GM18511 (cell line): ENCODE measurements around the gene CASZ1.

ENCODE experiments used
- ATAC-seq: cut with Tn5 transposase; IDR thresholded peaks from one replicate; pipeline ENCODE4 v1.9.1; 2021; ENCODE audit warnings: mild to moderate bottlenecking, moderate library complexity; ENCODE audit not compliant: unreplicated experiment

The CASZ1 gene

GRCh38 chr1:10733474-10734366 lies 62.7 kb downstream of the CASZ1 start:
- no peak for ATAC-seq

DNA sequence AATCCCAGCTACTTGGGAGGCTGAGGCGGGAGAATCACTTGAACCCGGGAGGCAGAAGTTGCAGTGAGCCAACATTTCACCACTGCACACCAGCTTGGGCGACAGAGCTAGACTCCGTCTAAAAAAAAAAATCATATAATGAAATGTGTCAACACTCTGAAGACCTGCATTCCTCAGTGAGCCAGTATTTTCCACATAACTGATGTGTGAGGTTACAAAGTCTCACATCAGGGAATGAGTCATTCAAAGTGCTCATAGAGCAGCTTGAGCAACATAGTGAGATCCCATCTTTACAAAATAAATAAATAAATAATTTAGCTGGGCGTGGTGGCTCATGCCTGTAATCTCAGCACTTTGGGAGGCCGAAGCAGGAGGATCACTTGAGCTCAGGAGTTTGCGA lies 65.5 kb downstream of the CASZ1 start:
- no peak for ATAC-seq

- ATAC-seq, result no peak
Observed at GRCh38 chr1:10728595-10729410, 67.6 kb downstream of the CASZ1 start.

DNA sequence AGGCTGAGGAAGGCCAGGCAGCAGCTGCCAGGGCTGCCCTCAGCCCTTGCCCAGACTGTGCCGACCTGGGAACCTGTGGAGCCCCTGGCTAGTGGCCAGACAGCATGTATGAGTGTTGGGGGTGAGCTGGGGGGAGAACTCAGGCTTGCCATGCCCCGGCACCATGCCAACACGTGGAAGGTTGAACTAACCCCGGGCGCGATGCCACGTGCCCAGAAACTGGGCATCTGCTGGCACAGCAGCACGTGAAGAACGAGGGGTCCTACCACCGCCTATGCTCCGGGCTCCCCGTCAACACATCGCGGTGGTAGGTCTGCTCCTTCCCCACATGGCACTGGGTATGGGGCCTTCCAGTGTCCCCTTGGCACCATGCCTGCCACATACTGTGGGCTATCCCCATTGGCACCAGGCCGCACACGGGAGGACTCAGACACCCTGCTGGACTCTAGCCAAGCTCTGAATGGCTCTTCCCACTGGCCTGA lies 68.7 kb downstream of the CASZ1 start:
- ATAC-seq, result no peak

DNA sequence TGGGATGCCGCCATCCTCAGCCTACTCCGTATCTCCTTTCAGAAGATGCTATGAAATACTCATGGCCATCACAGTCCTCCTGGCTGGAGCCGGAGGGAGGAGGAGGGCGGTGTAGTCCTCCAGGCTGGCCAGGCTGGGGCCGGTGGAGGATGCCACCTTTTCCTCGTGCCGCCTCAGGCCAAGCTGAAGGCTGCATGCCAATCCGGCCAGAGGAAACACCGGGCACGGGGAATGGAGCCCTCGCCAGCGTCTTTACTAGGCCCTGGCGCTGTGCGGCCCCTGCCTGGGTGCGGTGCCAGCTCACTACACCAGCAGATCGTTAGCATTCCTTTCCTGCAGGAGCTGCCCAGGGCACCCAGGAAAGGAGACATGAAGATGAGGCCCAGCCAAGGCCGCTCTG lies 70.1 kb downstream of the CASZ1 start:
- ATAC-seq, result no peak

DNA sequence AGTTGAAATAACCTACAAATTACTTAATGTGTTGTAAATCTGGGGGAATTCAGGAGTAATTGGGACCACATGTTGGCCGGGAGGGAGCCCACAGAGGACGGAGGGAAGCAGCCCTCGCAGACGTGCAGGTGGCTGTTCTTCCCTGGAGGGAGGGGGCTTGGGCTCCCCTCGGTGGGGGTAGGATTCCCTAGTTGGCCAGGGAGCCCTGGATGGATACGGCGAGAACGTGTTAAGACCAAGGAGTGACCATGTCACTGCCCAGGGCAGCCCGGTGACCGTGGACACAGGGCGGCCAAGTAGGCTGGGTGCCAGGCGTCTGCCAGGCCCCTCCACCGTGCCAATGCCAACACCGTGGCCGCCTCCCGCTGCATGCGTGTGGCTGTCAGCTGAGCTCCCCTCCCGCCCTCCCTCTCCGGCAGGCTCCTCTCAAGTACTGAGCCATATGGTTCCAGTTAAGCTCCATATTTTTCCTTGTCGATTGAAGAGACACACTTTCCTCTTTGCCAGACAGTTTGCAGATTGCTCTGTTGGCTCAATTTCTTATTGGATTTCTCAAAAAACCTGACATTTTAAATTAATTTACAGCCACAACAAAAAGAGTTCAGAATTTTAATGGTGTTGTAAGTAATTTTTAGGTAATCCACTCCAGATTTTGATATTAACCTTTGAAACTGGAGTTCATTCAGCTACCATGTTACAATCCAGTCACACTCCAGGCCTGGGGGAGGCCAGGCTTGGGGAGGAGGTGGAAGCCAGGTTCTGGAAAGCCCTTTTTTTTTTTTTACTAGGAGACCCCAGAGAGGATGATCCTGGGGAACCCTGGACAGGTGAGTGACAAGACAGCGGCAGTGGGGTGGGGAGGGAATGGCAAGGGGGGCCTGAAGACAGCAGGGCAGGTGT lies 71.2 kb downstream of the CASZ1 start:
- no peak for ATAC-seq

DNA sequence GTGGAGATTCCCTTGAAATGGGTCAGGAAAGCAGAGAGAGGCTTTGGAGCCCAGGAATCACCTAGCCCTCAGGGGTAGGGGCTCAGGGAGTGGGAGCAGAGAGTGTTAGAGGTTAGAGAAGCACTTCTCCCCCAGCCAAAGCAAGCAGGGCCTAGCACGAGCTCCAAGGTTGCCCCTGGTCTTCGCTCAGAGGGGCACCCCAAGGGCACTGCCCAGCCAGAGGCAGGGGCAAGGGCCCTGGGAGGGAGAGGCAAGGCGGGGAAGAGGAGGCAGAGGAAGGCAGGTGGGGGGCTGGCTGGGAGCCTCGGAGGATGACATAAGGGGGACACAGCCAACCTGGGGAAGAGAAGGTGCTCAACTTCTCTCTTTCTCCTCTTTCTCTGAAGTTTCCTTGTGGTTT lies 71.9 kb downstream of the CASZ1 start:
- no peak for ATAC-seq

DNA sequence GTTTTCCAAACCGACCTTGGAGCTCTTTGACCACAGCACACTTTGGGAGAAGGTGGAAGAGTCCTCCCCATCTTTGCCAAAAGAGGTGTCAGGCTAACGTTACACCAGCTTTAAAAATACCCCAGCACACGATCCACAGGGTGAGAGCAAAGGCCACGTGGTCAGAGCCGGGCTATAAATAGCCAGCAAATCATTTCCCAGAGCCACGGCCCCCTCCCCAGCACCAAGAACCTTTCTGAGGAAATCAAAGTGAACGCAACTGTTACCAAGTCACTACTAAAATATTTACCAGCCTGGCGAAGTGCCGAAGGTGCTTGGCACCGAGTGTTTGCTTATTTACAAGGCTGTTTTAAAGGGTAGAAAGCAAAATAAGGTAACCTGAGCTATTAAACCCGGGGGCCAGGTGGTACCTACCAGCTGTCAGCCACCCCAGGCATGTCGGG lies 72.4 kb downstream of the CASZ1 start:
- ATAC-seq, result no peak

- ATAC-seq, result no peak
Observed at GRCh38 chr1:10723317-10723716, 73.1 kb downstream of the CASZ1 start.

- no peak for ATAC-seq
Observed at GRCh38 chr1:10722803-10723202, 73.6 kb downstream of the CASZ1 start.

GRCh38 chr1:10721381-10722321 lies 74.8 kb downstream of the CASZ1 start:
- no peak for ATAC-seq

GRCh38 chr1:10720635-10721034 lies 75.8 kb downstream of the CASZ1 start:
- ATAC-seq, result no peak

DNA sequence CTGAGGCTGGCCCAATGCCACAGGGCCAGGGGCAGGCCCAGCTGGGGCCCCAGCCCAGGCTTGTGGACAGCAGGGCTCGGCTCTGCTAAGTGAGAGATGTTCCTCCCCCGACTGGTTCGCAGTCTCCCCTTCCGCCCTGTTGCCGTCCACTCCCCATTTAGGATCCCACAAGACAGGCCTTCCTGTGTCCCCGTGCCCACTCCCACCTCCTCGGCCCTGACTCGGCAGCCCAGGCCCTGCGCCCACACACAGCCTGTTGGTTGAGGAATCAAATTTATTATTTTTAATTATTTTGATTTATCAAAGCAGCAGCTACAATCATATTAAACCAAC lies 78.4 kb downstream of the CASZ1 start:
- no peak for ATAC-seq

DNA sequence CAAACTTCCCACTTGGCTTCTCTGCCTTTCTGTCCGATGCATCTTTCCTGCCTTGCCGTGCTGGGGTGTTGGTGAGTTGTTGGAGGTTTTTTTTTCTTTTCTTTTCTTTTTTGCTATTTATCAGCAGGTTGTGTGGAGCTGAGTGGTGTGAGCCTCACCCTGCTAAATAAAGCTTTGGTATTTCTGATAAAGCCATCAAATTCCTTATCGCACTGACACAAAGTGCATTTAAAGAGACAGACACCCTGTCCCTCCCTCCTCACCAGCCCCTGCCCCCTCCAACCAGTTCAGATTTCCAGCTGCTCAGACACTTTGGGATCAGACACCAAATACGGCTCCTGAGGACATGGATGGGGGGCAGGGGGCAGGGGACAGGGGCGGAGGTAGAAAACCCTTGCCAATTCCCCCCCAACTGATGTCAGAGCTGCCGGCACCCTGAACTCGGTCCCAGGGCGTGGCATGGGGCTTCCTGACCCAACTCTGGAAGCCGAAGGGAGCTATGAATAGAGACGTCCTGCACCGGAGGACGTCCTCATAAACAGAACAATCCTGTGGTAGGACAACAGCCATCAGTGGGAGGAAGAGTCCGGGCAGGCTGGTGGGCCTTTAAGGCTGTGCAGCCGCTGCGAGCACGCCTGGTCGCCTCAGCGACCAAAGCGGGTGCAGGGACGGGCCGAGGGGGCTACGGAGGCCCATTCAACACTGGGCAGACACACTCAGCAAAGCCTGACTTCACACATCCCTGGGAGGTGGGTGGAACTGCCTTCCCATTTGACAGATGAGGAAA lies 79.0 kb downstream of the CASZ1 start:
- no peak for ATAC-seq

DNA sequence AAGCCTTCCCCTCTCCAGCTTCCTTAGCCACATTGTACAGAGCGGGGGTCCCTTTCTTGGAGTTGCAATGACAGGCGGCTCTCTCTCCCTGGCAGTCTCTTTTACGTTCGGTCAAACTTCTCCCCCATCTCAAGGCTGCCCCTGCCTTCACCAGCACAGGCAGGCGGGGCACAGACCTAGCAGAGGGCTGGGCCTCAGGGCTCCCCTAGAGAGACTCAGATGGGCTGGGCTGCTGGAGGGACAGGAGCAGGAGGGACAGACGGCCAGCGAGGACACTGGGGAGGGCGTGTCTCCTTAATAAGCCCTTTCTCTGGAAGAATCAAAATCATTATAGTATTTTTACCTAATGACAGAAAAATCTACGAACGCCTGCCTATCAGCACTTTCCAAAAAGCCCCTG lies 79.6 kb downstream of the CASZ1 start:
- no peak for ATAC-seq

GRCh38 chr1:10714337-10715114 lies 81.9 kb downstream of the CASZ1 start:
- ATAC-seq, result no peak

DNA sequence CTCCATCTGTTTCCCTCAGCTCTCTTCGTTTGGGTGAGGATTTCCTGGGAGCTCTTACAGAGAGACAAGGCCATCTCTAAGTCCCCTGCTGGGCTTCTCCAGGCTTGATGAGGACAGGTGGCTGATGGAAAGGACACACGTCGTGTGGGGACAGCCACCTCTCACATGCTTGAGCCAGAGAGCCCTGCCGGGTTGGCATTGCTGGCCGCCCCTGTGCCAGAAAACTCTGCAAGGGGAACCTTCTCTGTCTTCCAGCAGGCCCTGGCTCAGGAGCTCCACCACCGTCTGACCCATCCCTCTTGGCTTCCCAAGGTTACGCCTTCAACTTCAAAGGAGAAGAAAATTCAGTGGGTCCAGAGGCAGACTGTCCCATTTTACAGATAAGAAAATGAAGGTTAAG lies 82.8 kb downstream of the CASZ1 start:
- ATAC-seq, result no peak
